ENCODE measurements around the gene PTPRM. TPM values are rescaled to one million over a fixed set of nuclear protein-coding genes. Genes with fewer than 3 reads are reported as not detected.
A peak's percentile ranks its signal among the peaks of the same experiment; 100 is the strongest.

PTPRM gene
- total RNA-seq, 1 donor: 84.7 TPM

GRCh38 chr18:8130096-8130495 lies 563.0 kb downstream of the PTPRM start:
- Histone ChIP-seq H2AFZ (ENCODE audit: low read length) (no peak overlapping the region), H3K36me3 (ENCODE audit: insufficient read depth, low read length) (no peaks in the 10 kb centered on the region), H3K4me2 (ENCODE audit: insufficient read depth, low read length) (no peak overlapping the region), H3K27ac (ENCODE audit: low read depth, low read length) (no peak overlapping the region), H3K27me3 (ENCODE audit: insufficient read depth, low read length) (no peaks in the 10 kb centered on the region), H4K20me1 (ENCODE audit: insufficient read depth, low read length) (no peaks in the 10 kb centered on the region), H3K9me3 (ENCODE audit: low read depth, low read length) (no peaks in the 10 kb centered on the region), H3K79me2 (ENCODE audit: insufficient read depth, low read length) (no peaks in the 10 kb centered on the region), H3K4me3 (ENCODE audit: insufficient read depth, low read length) (no peak overlapping the region), H3K4me1 (ENCODE audit: insufficient read depth, low read length) (peaks cover 6% of the 10 kb centered on the region)
- TF ChIP-seq, protein P1, sequence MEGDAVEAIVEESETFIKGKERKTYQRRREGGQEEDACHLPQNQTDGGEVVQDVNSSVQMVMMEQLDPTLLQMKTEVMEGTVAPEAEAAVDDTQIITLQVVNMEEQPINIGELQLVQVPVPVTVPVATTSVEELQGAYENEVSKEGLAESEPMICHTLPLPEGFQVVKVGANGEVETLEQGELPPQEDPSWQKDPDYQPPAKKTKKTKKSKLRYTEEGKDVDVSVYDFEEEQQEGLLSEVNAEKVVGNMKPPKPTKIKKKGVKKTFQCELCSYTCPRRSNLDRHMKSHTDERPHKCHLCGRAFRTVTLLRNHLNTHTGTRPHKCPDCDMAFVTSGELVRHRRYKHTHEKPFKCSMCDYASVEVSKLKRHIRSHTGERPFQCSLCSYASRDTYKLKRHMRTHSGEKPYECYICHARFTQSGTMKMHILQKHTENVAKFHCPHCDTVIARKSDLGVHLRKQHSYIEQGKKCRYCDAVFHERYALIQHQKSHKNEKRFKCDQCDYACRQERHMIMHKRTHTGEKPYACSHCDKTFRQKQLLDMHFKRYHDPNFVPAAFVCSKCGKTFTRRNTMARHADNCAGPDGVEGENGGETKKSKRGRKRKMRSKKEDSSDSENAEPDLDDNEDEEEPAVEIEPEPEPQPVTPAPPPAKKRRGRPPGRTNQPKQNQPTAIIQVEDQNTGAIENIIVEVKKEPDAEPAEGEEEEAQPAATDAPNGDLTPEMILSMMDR (IDR thresholded peaks at IDR 0.05; ENCODE audit: extremely low read depth, low read depth, low read length): no peak
- DNase-seq (ENCODE audit: insufficient read length, low spot score, missing footprints): no peak

GRCh38 chr18:8133032-8133431 lies 565.9 kb downstream of the PTPRM start:
- Histone ChIP-seq H4K20me1 (ENCODE audit: insufficient read depth, low read length) (no peaks in the 10 kb centered on the region), H3K27me3 (ENCODE audit: insufficient read depth, low read length) (no peaks in the 10 kb centered on the region), H3K36me3 (ENCODE audit: insufficient read depth, low read length) (no peaks in the 10 kb centered on the region), H3K27ac (ENCODE audit: low read depth, low read length) (no peak overlapping the region), H3K9me3 (ENCODE audit: low read depth, low read length) (no peaks in the 10 kb centered on the region), H3K4me3 (ENCODE audit: insufficient read depth, low read length) (no peak overlapping the region), H3K4me2 (ENCODE audit: insufficient read depth, low read length) (no peak overlapping the region), H3K79me2 (ENCODE audit: insufficient read depth, low read length) (no peaks in the 10 kb centered on the region), H3K4me1 (ENCODE audit: insufficient read depth, low read length) (no peaks in the 10 kb centered on the region), H2AFZ (ENCODE audit: low read length) (no peak overlapping the region)
- TF ChIP-seq, protein P1 (IDR thresholded peaks at IDR 0.05; ENCODE audit: extremely low read depth, low read depth, low read length): no peak
- no peak for DNase-seq (ENCODE audit: insufficient read length, low spot score, missing footprints)

GRCh38 chr18:8133888-8134287 lies 566.8 kb downstream of the PTPRM start:
- TF ChIP-seq, protein P1 (IDR thresholded peaks at IDR 0.05; ENCODE audit: extremely low read depth, low read depth, low read length): no peak

GRCh38 chr18:8139127-8139527 lies 572.0 kb downstream of the PTPRM start:
- Histone ChIP-seq H3K27ac (ENCODE audit: low read depth, low read length) (peak overlapping the region; percentile 49), H3K36me3 (ENCODE audit: insufficient read depth, low read length) (no peaks in the 10 kb centered on the region), H3K4me1 (ENCODE audit: insufficient read depth, low read length) (peaks cover 31% of the 10 kb centered on the region), H3K79me2 (ENCODE audit: insufficient read depth, low read length) (no peaks in the 10 kb centered on the region), H2AFZ (ENCODE audit: low read length) (no peak overlapping the region), H3K4me3 (ENCODE audit: insufficient read depth, low read length) (no peak overlapping the region), H3K9me3 (ENCODE audit: low read depth, low read length) (no peaks in the 10 kb centered on the region), H4K20me1 (ENCODE audit: insufficient read depth, low read length) (no peaks in the 10 kb centered on the region), H3K4me2 (ENCODE audit: insufficient read depth, low read length) (no peak overlapping the region), H3K27me3 (ENCODE audit: insufficient read depth, low read length) (no peaks in the 10 kb centered on the region)
- TF ChIP-seq, protein P1 (IDR thresholded peaks at IDR 0.05; ENCODE audit: extremely low read depth, low read depth, low read length): no peak
- no peak for DNase-seq (ENCODE audit: insufficient read length, low spot score, missing footprints)

More at GRCh38 chr18:8133888-8134287, 566.8 kb downstream of the PTPRM start:
- Histone ChIP-seq H3K79me2 (ENCODE audit: insufficient read depth, low read length) (no peaks in the 10 kb centered on the region), H3K27ac (ENCODE audit: low read depth, low read length) (no peak overlapping the region), H3K4me3 (ENCODE audit: insufficient read depth, low read length) (no peak overlapping the region), H4K20me1 (ENCODE audit: insufficient read depth, low read length) (no peaks in the 10 kb centered on the region), H3K9me3 (ENCODE audit: low read depth, low read length) (no peaks in the 10 kb centered on the region), H3K4me1 (ENCODE audit: insufficient read depth, low read length) (no peaks in the 10 kb centered on the region), H3K27me3 (ENCODE audit: insufficient read depth, low read length) (no peaks in the 10 kb centered on the region), H3K4me2 (ENCODE audit: insufficient read depth, low read length) (no peak overlapping the region), H2AFZ (ENCODE audit: low read length) (no peak overlapping the region), H3K36me3 (ENCODE audit: insufficient read depth, low read length) (no peaks in the 10 kb centered on the region)
- DNase-seq (ENCODE audit: insufficient read length, low spot score, missing footprints): no peak

Data from osteoblast (primary cell).